K562 (cell line): ENCODE data around the gene KISS1R. TPM values are rescaled to one million over a fixed set of nuclear protein-coding genes. Genes with fewer than 3 reads are reported as not detected.

Experiments
- AFF1 ChIP-seq, 2 experiments: fragments of 450-650 bp; IDR thresholded peaks; 2 replicates each; pipeline ENCODE4 v1.6.1; 2018; ENCODE audit warnings: mild to moderate bottlenecking in 2 of 2, low read depth in 1 of 2; ENCODE audit not compliant: partially characterized antibody in 2 of 2
- CBX2 ChIP-seq: fragments of 200-600 bp; sonication (generic); IDR thresholded peaks from one replicate; pipeline ENCODE4 v1.6.1; 2012; ENCODE audit warnings: mild to moderate bottlenecking, low read length, inconsistent platforms; ENCODE audit not compliant: insufficient read depth, poor library complexity, severe bottlenecking
- EP300 ChIP-seq: IDR thresholded peaks from 2 replicates; pipeline ENCODE4 v1.6.1; 2012; ENCODE audit warnings: low read length, improper control_type of control experiment
- GTF2B ChIP-seq: IDR thresholded peaks from 2 replicates; pipeline ENCODE4 v1.6.1; 2011; ENCODE audit not compliant: insufficient read length; ENCODE audit errors: extremely low read depth
- HDAC3 ChIP-seq: fragments of 450-650 bp; IDR thresholded peaks from 2 replicates; pipeline ENCODE4 v1.6.1; 2018; ENCODE audit warnings: borderline replicate concordance, mild to moderate bottlenecking, moderate library complexity; ENCODE audit not compliant: partially characterized antibody
- HIVEP1 ChIP-seq: fragments of 250-450 bp; sonication (Bioruptor Pico); IDR thresholded peaks from 2 replicates; pipeline ENCODE4 v1.4.0; 2020; ENCODE audit warnings: mild to moderate bottlenecking
- HNRNPL ChIP-seq: fragments of 200-400 bp; formaldehyde crosslinking; IDR thresholded peaks from 2 replicates; pipeline ENCODE4 v1.6.1; 2017; ENCODE audit warnings: low read depth, mild to moderate bottlenecking, low read length
- ILF3 ChIP-seq: fragments of 450-650 bp; IDR thresholded peaks from 2 replicates; pipeline ENCODE4 v1.6.1; 2018; ENCODE audit warnings: antibody characterized with exemption, mild to moderate bottlenecking, moderate library complexity, borderline replicate concordance
- IRF1 ChIP-seq: sonication (generic); formaldehyde crosslinking; IDR thresholded peaks from 2 replicates; pipeline ENCODE4 v1.8.0; 2022; ENCODE audit warnings: missing genetic modification reagents, mild to moderate bottlenecking, borderline replicate concordance
- NCOA2 ChIP-seq, 2 experiments: fragments of 450-650 bp; IDR thresholded peaks; 2 replicates each; pipeline ENCODE4 v1.6.1; 2018; ENCODE audit warnings: mild to moderate bottlenecking in 2 of 2, moderate library complexity in 1 of 2; ENCODE audit not compliant: partially characterized antibody in 2 of 2
- RNF2 ChIP-seq: sonication (generic); IDR thresholded peaks from 2 replicates; pipeline ENCODE4 v1.6.1; 2016
- THAP12 ChIP-seq: fragments of 250-450 bp; sonication (Bioruptor Pico); IDR thresholded peaks from 2 replicates; pipeline ENCODE4 v1.9.0; 2021; ENCODE audit warnings: mild to moderate bottlenecking, inconsistent platforms
- ZFP91 ChIP-seq: sonication (generic); formaldehyde crosslinking; IDR thresholded peaks from 2 replicates; pipeline ENCODE4 v1.8.0; 2022; ENCODE audit warnings: mild to moderate bottlenecking, missing genetic modification reagents
- ZNF316 ChIP-seq: fragments of 450-650 bp; IDR thresholded peaks from 2 replicates; pipeline ENCODE4 v1.6.1; 2016
- ZNF512 ChIP-seq: IDR thresholded peaks from 2 replicates; pipeline ENCODE4 v1.6.1; 2016; ENCODE audit warnings: missing genetic modification characterization, missing compliant biosample characterization
- polyA plus RNA-seq, 8 experiments: library from polyadenylated mRNA; depleted of rRNA in 4 of 8; stranded (reverse) in 5 of 8; unstranded in 3 of 8; fragments of >200 nt; fragmentation: Nextera tagmentation in 2 of 8; fragmentation: Illumina TruSeq in 1 of 8; extraction: Ambion mirVana in 2 of 8; extraction: Trizol in 1 of 8; gene quantifications; 2 replicates each; pipeline versions ENCODE4 v1.2.1 to v1.2.3, GENCODE V29; 2011 to 2014; ENCODE audit warnings: inconsistent platforms in 1 of 8, missing spikeins in 1 of 8
- total RNA-seq, 7 experiments: library from RNA; depleted of rRNA in 6 of 7; stranded (reverse); fragments of >200 nt in 6 of 7; fragmentation: Illumina TruSeq in 2 of 7; extraction: Trizol in 2 of 7; gene quantifications; 2 replicates each; pipeline versions ENCODE4 v1.2.1 to v1.2.3, GENCODE V29; 2011 to 2021; ENCODE audit warnings: low replicate concordance in 1 of 7

KISS1R gene
- total and polyA plus RNA-seq, 9 of the 15 experiments (the other 6 are each of a cell fraction or from before 2014, with no cell fraction given) = 0.37 to 39.4 (median 2.0) TPM

- TF ChIP-seq CBX2 = no peak
- peak; percentile 79 for TF ChIP-seq HDAC3
- TF ChIP-seq HIVEP1 (CRISPR knock-in tag) = peak; percentile 92
- no peak for TF ChIP-seq ILF3
- TF ChIP-seq GTF2B = no peak
- TF ChIP-seq RNF2 = peak; percentile 95
- peak; percentile 97 for TF ChIP-seq EP300
- TF ChIP-seq HNRNPL = peak; percentile 77
- TF ChIP-seq ZNF316 = no peak
- no peak for TF ChIP-seq ZNF512 (tag)
- TF ChIP-seq IRF1 (CRISPR knock-in tag) = no peak
- TF ChIP-seq AFF1 (IDR thresholded peaks at IDR 0.05; ENCODE audit: low read depth in 1 of 2, partially characterized antibody in 2 of 2) = peak in 1 of 2 experiments; percentile 43
- TF ChIP-seq ZFP91 = 0 out of 2 replicates have a peak, but pooled peaks have one; percentile 17
- no peak for TF ChIP-seq NCOA2 (IDR thresholded peaks at IDR 0.05; ENCODE audit: partially characterized antibody in 2 of 2)
- no peak for TF ChIP-seq THAP12
These were observed 9.8 kb upstream of the KISS1R start (continued) for GRCh38 chr19:907183-907853.
